ENCODE measurements around the gene MEGF10. TPM values are rescaled to one million over a fixed set of nuclear protein-coding genes. Genes with fewer than 3 reads are reported as not detected.

MEGF10 gene
- total and polyA plus RNA-seq, 2 donors (not counting 1 experiment from before 2014, with no cell fraction given): not detected

GRCh38 chr5:127430627-127431026, 140.0 kb downstream of the MEGF10 start:
- Histone ChIP-seq H3K27ac (ENCODE audit: low read length in 2 of 2) (no peak overlapping the region), H3K4me1 (ENCODE audit: control insufficient read depth in 2 of 2, insufficient read depth in 2 of 2, low read length in 2 of 2) (no peaks in the 10 kb centered on the region), H3K36me3 (replicated peaks in 1 of 2; ENCODE audit: control extremely low read depth in 1 of 2, control insufficient read depth in 1 of 2, extremely low read depth in 1 of 2, insufficient read depth in 2 of 2, low read length in 1 of 2) (no peaks in the 10 kb centered on the region), H2AFZ (ENCODE audit: insufficient read depth, low read depth, low read length, poor library complexity, severe bottlenecking) (no peak overlapping the region), H3K4me2 (replicated peaks; ENCODE audit: low read depth, low read length, poor library complexity, severe bottlenecking) (no peak overlapping the region), H3K79me2 (ENCODE audit: control insufficient read depth, insufficient read depth, low read length) (no peaks in the 10 kb centered on the region), H3K9me3 (ENCODE audit: control extremely low read depth in 1 of 3, control insufficient read depth in 2 of 3, insufficient read depth in 1 of 3, low read length in 2 of 3) (no peaks in the 10 kb centered on the region), H3K27me3 (replicated peaks in 1 of 4; ENCODE audit: control extremely low read depth in 1 of 4, control insufficient read depth in 3 of 4, insufficient read depth in 4 of 4, low read length in 3 of 4) (no peaks in the 10 kb centered on the region), H4K20me1 (ENCODE audit: control insufficient read depth, insufficient read depth, low read length, poor library complexity, severe bottlenecking) (no peaks in the 10 kb centered on the region), H3K4me3 (ENCODE audit: control extremely low read depth in 1 of 5, extremely low read depth in 1 of 5, insufficient read depth in 1 of 5, low read depth in 2 of 5, low read length in 4 of 5) (no peak overlapping the region), H3K9ac (ENCODE audit: low read length) (no peak overlapping the region)
- intact Hi-C loops (cut with micrococcal nuclease): no loop called here
- POLR2A ChIA-PET: no interaction called here
- Mint-ChIP-seq H3K27ac (no peak overlapping the region), H3K27me3 (no peaks in the 10 kb centered on the region), H3K9me3 (ENCODE audit: insufficient read depth) (no peaks in the 10 kb centered on the region), H3K4me3 (no peak overlapping the region), H3K4me1 (no peaks in the 10 kb centered on the region)
- DNase-seq (no peak), ATAC-seq (ENCODE audit: low read depth) (no peak)
- TF ChIP-seq, protein P1, sequence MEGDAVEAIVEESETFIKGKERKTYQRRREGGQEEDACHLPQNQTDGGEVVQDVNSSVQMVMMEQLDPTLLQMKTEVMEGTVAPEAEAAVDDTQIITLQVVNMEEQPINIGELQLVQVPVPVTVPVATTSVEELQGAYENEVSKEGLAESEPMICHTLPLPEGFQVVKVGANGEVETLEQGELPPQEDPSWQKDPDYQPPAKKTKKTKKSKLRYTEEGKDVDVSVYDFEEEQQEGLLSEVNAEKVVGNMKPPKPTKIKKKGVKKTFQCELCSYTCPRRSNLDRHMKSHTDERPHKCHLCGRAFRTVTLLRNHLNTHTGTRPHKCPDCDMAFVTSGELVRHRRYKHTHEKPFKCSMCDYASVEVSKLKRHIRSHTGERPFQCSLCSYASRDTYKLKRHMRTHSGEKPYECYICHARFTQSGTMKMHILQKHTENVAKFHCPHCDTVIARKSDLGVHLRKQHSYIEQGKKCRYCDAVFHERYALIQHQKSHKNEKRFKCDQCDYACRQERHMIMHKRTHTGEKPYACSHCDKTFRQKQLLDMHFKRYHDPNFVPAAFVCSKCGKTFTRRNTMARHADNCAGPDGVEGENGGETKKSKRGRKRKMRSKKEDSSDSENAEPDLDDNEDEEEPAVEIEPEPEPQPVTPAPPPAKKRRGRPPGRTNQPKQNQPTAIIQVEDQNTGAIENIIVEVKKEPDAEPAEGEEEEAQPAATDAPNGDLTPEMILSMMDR (IDR thresholded peaks at IDR 0.05): no peak
- TF ChIP-seq EZH2 (IDR thresholded peaks at IDR 0.05; ENCODE audit: borderline replicate concordance, insufficient read depth, low read depth, low read length, poor library complexity, severe bottlenecking): no peak
- CTCF ChIA-PET: no interaction called here

GRCh38 chr5:127431977-127432585, 141.5 kb downstream of the MEGF10 start:
- no peak overlapping the region for H2AFZ ChIP-seq (ENCODE audit: insufficient read depth, low read depth, low read length, poor library complexity, severe bottlenecking)
- H3K4me3 ChIP-seq (ENCODE audit: control extremely low read depth in 1 of 5, extremely low read depth in 1 of 5, insufficient read depth in 1 of 5, low read depth in 2 of 5, low read length in 4 of 5): no peak overlapping the region
- WGBS (ENCODE audit: insufficient coverage): 85% methylated on average over 2 of the region's 7 CpGs
- H3K27me3 ChIP-seq (replicated peaks in 1 of 4; ENCODE audit: control extremely low read depth in 1 of 4, control insufficient read depth in 3 of 4, insufficient read depth in 4 of 4, low read length in 3 of 4): no peaks in the 10 kb centered on the region
- ChIA-PET POLR2A (no interaction called here), CTCF (no interaction called here)
- H3K27ac Mint-ChIP-seq: no peak overlapping the region
- H3K27ac ChIP-seq (ENCODE audit: low read length in 2 of 2): no peak overlapping the region
- no peak overlapping the region for H3K4me3 Mint-ChIP-seq
- H3K9me3 ChIP-seq (ENCODE audit: control extremely low read depth in 1 of 3, control insufficient read depth in 2 of 3, insufficient read depth in 1 of 3, low read length in 2 of 3): no peaks in the 10 kb centered on the region
- ATAC-seq (ENCODE audit: low read depth) (no peak), DNase-seq (no peak)
- no peaks in the 10 kb centered on the region for H3K27me3 Mint-ChIP-seq
- no peak overlapping the region for H3K4me2 ChIP-seq (replicated peaks; ENCODE audit: low read depth, low read length, poor library complexity, severe bottlenecking)
- H3K9ac ChIP-seq (ENCODE audit: low read length): no peak overlapping the region
- intact Hi-C loops (cut with micrococcal nuclease): no loop called here
- TF ChIP-seq, protein P1 (IDR thresholded peaks at IDR 0.05): no peak
- TF ChIP-seq EZH2 (IDR thresholded peaks at IDR 0.05; ENCODE audit: borderline replicate concordance, insufficient read depth, low read depth, low read length, poor library complexity, severe bottlenecking): no peak
- no peaks in the 10 kb centered on the region for H4K20me1 ChIP-seq (ENCODE audit: control insufficient read depth, insufficient read depth, low read length, poor library complexity, severe bottlenecking)
- H3K36me3 ChIP-seq (replicated peaks in 1 of 2; ENCODE audit: control extremely low read depth in 1 of 2, control insufficient read depth in 1 of 2, extremely low read depth in 1 of 2, insufficient read depth in 2 of 2, low read length in 1 of 2): no peaks in the 10 kb centered on the region
- H3K79me2 ChIP-seq (ENCODE audit: control insufficient read depth, insufficient read depth, low read length): no peaks in the 10 kb centered on the region
- no peaks in the 10 kb centered on the region for H3K9me3 Mint-ChIP-seq (ENCODE audit: insufficient read depth)
- no peaks in the 10 kb centered on the region for H3K4me1 Mint-ChIP-seq
- H3K4me1 ChIP-seq (ENCODE audit: control insufficient read depth in 2 of 2, insufficient read depth in 2 of 2, low read length in 2 of 2): no peaks in the 10 kb centered on the region
